ENCODE results near the gene SV2B.

SV2B gene

GRCh38 chr15:91263632-91264531, 163.8 kb downstream of the SV2B start:
- H3K4me3 ChIP-seq (ENCODE audit: low read depth, low read length) = no peak overlapping the region

GRCh38 chr15:91264651-91265351, 164.7 kb downstream of the SV2B start:
- H3K4me3 ChIP-seq (ENCODE audit: low read depth, low read length) = no peak overlapping the region

GRCh38 chr15:91265416-91265940, 165.4 kb downstream of the SV2B start:
- no peak overlapping the region for H3K4me3 ChIP-seq (ENCODE audit: low read depth, low read length)

GRCh38 chr15:91268510-91268909, 168.5 kb downstream of the SV2B start:
- no peak overlapping the region for H3K4me3 ChIP-seq (ENCODE audit: low read depth, low read length)

- no peak overlapping the region for H3K4me3 ChIP-seq (ENCODE audit: low read depth, low read length)
Measured at GRCh38 chr15:91270747-91271146, 170.7 kb downstream of the SV2B start.

GRCh38 chr15:91271565-91272153, 171.6 kb downstream of the SV2B start:
- no peak overlapping the region for H3K4me3 ChIP-seq (ENCODE audit: low read depth, low read length)

- no peak overlapping the region for H3K4me3 ChIP-seq (ENCODE audit: low read depth, low read length)
Measured at GRCh38 chr15:91275844-91276243, 175.8 kb downstream of the SV2B start.

- no peak overlapping the region for H3K4me3 ChIP-seq (ENCODE audit: low read depth, low read length)
Measured at GRCh38 chr15:91278951-91279350, 178.9 kb downstream of the SV2B start.

GRCh38 chr15:91279486-91279885, 179.4 kb downstream of the SV2B start:
- H3K4me3 ChIP-seq (ENCODE audit: low read depth, low read length) = no peak overlapping the region

- H3K4me3 ChIP-seq (ENCODE audit: low read depth, low read length) = no peak overlapping the region
Measured at GRCh38 chr15:91281947-91282346, 181.9 kb downstream of the SV2B start.

GRCh38 chr15:91282486-91282885, 182.4 kb downstream of the SV2B start:
- H3K4me3 ChIP-seq (ENCODE audit: low read depth, low read length) = no peak overlapping the region

GRCh38 chr15:91283155-91283554, 183.1 kb downstream of the SV2B start:
- no peak overlapping the region for H3K4me3 ChIP-seq (ENCODE audit: low read depth, low read length)

- no peak overlapping the region for H3K4me3 ChIP-seq (ENCODE audit: low read depth, low read length)
Measured at GRCh38 chr15:91284758-91285466, 184.9 kb downstream of the SV2B start.

GRCh38 chr15:91289324-91289723, 189.3 kb downstream of the SV2B start:
- no peak overlapping the region for H3K4me3 ChIP-seq (ENCODE audit: low read depth, low read length)

GRCh38 chr15:91290553-91290952, 190.5 kb downstream of the SV2B start:
- no peak overlapping the region for H3K4me3 ChIP-seq (ENCODE audit: low read depth, low read length)

- H3K4me3 ChIP-seq (ENCODE audit: low read depth, low read length) = no peak overlapping the region
Measured at GRCh38 chr15:91291673-91292072, 191.6 kb downstream of the SV2B start.

GRCh38 chr15:91294344-91294743, 194.3 kb downstream of the SV2B start:
- no peak overlapping the region for H3K4me3 ChIP-seq (ENCODE audit: low read depth, low read length)

GRCh38 chr15:91294795-91295194, 194.7 kb downstream of the SV2B start:
- no peak overlapping the region for H3K4me3 ChIP-seq (ENCODE audit: low read depth, low read length)

- no peak overlapping the region for H3K4me3 ChIP-seq (ENCODE audit: low read depth, low read length)
Measured at GRCh38 chr15:91298101-91298500, 198.0 kb downstream of the SV2B start.

GRCh38 chr15:91302588-91303439, 202.8 kb downstream of the SV2B start:
- no peak overlapping the region for H3K4me3 ChIP-seq (ENCODE audit: low read depth, low read length)
